GM19328 (cell line): ENCODE results near the gene PILRA.
"Not testable (repeated sequence)": the region's sequence is repeated elsewhere in the genome, so short reads cannot be mapped to it uniquely, and the experiment has no call there.

ENCODE experiments used
- ATAC-seq: cut with Tn5 transposase; IDR thresholded peaks from one replicate; pipeline ENCODE4 v1.9.1; 2021; ENCODE audit warnings: mild to moderate bottlenecking, moderate library complexity; ENCODE audit not compliant: unreplicated experiment

Gene PILRA

GRCh38 chr7:100376066-100376465 is 2.8 kb downstream of the PILRA start:
- no peak for ATAC-seq

- ATAC-seq, result no peak
These were observed 4.9 kb downstream of the PILRA start for GRCh38 chr7:100378114-100378755.

- ATAC-seq, result no peak
These were observed 6.9 kb downstream of the PILRA start for GRCh38 chr7:100380196-100380595.

- ATAC-seq, result not testable (repeated sequence)
These were observed 8.4 kb downstream of the PILRA start for GRCh38 chr7:100381531-100382233.

GRCh38 chr7:100382234-100382853 is 9.1 kb downstream of the PILRA start:
- not testable (repeated sequence) for ATAC-seq

- ATAC-seq, result no peak
These were observed 11.5 kb downstream of the PILRA start for GRCh38 chr7:100384628-100385294.

GRCh38 chr7:100386940-100387339 is 13.7 kb downstream of the PILRA start:
- no peak for ATAC-seq

- ATAC-seq, result no peak
These were observed 14.4 kb downstream of the PILRA start for GRCh38 chr7:100387695-100388094.

- no peak for ATAC-seq
These were observed 16.3 kb downstream of the PILRA start for GRCh38 chr7:100389437-100390088.

- ATAC-seq, result no peak
These were observed 17.2 kb downstream of the PILRA start for GRCh38 chr7:100390286-100391009.

GRCh38 chr7:100393233-100393905 is 20.1 kb downstream of the PILRA start:
- ATAC-seq, result no peak

GRCh38 chr7:100394077-100394476 is 20.8 kb downstream of the PILRA start:
- no peak for ATAC-seq

GRCh38 chr7:100396421-100396982 is 23.2 kb downstream of the PILRA start:
- ATAC-seq, result peak; percentile 84

GRCh38 chr7:100397315-100398081 is 24.2 kb downstream of the PILRA start:
- ATAC-seq, result no peak

- no peak for ATAC-seq
These were observed 25.0 kb downstream of the PILRA start for GRCh38 chr7:100398239-100398638.

GRCh38 chr7:100400041-100400440 is 26.8 kb downstream of the PILRA start:
- no peak for ATAC-seq

GRCh38 chr7:100400656-100401055 is 27.4 kb downstream of the PILRA start:
- ATAC-seq, result no peak

GRCh38 chr7:100401811-100402210 is 28.5 kb downstream of the PILRA start:
- ATAC-seq, result no peak

- no peak for ATAC-seq
These were observed 29.0 kb downstream of the PILRA start for GRCh38 chr7:100402241-100402640.
